Measurements from ENCODE around the gene POLR2A. TPM values are rescaled to one million over a fixed set of nuclear protein-coding genes. Genes with fewer than 3 reads are reported as not detected.
A peak's percentile ranks its signal among the peaks of the same experiment; 100 is the strongest.

The POLR2A gene
- total RNA-seq, 4 donors from 2014 or later = 94.6 to 204 (median 157) TPM

DNA sequence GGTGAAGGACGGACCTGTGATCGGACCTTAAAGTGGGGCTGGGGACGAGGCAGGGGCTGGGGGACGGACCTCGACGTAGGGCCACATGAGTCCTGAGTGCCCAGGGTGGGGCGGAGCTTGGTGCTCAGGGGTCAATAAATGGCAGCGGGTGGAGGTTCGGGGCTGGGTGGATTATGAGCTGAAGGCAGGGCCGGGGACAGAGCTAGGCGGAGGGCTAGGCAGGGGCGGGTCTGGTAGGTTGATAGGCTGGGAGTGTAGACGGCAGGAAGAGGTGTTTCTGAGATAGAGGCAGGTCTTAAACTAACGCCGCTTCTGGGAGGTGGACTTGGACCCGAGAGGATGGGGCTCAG, 38.6 kb upstream of the POLR2A start:
- TF ChIP-seq POLR2A (IDR thresholded peaks at IDR 0.05) = no peak
- TF ChIP-seq, protein P1, sequence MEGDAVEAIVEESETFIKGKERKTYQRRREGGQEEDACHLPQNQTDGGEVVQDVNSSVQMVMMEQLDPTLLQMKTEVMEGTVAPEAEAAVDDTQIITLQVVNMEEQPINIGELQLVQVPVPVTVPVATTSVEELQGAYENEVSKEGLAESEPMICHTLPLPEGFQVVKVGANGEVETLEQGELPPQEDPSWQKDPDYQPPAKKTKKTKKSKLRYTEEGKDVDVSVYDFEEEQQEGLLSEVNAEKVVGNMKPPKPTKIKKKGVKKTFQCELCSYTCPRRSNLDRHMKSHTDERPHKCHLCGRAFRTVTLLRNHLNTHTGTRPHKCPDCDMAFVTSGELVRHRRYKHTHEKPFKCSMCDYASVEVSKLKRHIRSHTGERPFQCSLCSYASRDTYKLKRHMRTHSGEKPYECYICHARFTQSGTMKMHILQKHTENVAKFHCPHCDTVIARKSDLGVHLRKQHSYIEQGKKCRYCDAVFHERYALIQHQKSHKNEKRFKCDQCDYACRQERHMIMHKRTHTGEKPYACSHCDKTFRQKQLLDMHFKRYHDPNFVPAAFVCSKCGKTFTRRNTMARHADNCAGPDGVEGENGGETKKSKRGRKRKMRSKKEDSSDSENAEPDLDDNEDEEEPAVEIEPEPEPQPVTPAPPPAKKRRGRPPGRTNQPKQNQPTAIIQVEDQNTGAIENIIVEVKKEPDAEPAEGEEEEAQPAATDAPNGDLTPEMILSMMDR (IDR thresholded peaks at IDR 0.05) = no peak
- Histone ChIP-seq H3K36me3 (no peaks in the 10 kb centered on the region), H3K4me3 (peak overlapping the region in 3 of 4 donors; percentile 41 to 54 (median 44)), H3K9me3 (no peaks in the 10 kb centered on the region), H3K4me1 (peaks cover 0 to 15% (median 10%) of the 10 kb centered on the region in 4 donors), H3K27me3 (peaks cover 0 to 9% of the 10 kb centered on the region in 2 donors), H3K27ac (peak overlapping the region in 1 of 4 donors; percentile 66)
- peak in 2 of 3 donors; percentile 79 to 83 for DNase-seq

DNA sequence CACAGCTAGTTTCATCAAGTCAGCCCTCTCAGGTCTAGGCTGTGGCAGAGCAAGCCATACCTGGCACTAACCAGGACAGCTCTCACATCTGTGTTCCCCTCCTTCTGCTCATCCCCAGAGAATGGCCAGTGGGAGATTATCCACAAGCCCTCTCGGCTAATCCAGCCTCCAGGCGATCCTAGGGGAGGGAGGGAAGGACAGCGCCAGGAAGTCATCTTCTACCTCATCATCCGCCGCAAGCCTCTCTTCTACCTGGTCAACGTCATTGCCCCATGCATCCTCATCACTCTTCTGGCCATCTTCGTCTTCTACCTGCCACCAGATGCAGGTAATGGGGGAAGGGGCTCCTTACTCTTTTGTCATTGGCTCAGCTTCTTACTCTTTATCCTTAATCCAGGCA, 35.7 kb upstream of the POLR2A start:
- Histone ChIP-seq H3K36me3 (no peaks in the 10 kb centered on the region), H3K27me3 (peaks cover 0 to 8% of the 10 kb centered on the region in 2 donors), H3K4me1 (peaks cover 0 to 13% (median 8%) of the 10 kb centered on the region in 4 donors), H3K9me3 (no peaks in the 10 kb centered on the region), H3K27ac (no peak overlapping the region), H3K4me3 (no peak overlapping the region)
- TF ChIP-seq POLR2A (IDR thresholded peaks at IDR 0.05) = no peak
- TF ChIP-seq, protein P1 (IDR thresholded peaks at IDR 0.05) = no peak
- no peak for DNase-seq

- Histone ChIP-seq H3K36me3 (peaks cover 0 to 15% (median 0%) of the 10 kb centered on the region in 3 donors), H3K9me3 (no peaks in the 10 kb centered on the region), H3K27ac (no peak overlapping the region), H3K4me1 (peaks cover 0 to 10% (median 3%) of the 10 kb centered on the region in 4 donors), H3K4me3 (no peak overlapping the region), H3K27me3 (no peaks in the 10 kb centered on the region)
- no peak for DNase-seq
- TF ChIP-seq, protein P1 (IDR thresholded peaks at IDR 0.05) = no peak
- TF ChIP-seq POLR2A (IDR thresholded peaks at IDR 0.05) = no peak
Observed at GRCh38 chr17:7459961-7460545, 24.1 kb upstream of the POLR2A start.

DNA sequence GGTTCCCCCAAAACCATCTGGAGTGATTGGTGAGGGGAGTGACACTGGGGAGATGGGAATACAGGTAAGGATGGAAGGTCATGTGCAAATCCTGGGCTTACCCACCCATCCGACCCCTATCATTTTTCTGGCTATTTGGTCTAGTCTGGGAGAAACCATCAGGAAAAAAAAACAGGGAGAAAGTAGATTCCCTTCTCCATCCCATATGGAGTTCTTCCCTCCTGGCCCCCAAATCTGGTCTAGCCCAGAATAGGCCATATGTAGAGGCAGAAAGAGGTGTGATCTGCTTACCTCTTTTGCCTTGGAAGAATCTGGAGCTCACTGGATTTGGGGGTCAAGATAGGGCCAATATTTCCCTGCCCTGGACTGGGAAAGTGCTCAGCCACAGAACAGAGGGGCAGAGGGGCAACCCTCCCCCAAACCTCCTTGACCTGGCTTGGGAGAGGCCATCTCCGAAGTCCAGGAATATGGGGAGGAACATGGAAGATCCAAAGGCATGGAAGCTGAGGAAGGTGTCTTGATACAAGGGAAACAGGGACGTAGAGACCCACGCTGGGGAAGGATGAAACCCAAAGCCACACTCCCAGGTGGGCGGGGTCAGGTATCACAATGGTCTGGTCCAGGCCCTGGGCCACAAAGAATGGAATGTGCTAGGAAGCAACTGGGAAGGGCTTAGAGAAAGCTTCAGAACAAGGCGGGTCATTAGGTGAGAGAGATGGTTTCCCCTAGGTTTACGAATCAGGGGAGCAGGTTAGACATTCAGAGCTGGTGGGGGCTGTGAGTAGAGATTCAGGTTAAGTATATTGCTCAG, 23.1 kb upstream of the POLR2A start:
- H3K9me3 ChIP-seq = no peaks in the 10 kb centered on the region
- H3K27me3 ChIP-seq = no peaks in the 10 kb centered on the region
- no peak for DNase-seq
- H3K4me1 ChIP-seq = peaks cover 0 to 13% (median 3%) of the 10 kb centered on the region in 4 donors
- H3K36me3 ChIP-seq = peaks cover 0 to 22% (median 0%) of the 10 kb centered on the region in 3 donors
- TF ChIP-seq POLR2A (IDR thresholded peaks at IDR 0.05) = no peak
- TF ChIP-seq, protein P1 (IDR thresholded peaks at IDR 0.05) = no peak
- H3K27ac ChIP-seq = no peak overlapping the region
- no peak overlapping the region for H3K4me3 ChIP-seq

DNA sequence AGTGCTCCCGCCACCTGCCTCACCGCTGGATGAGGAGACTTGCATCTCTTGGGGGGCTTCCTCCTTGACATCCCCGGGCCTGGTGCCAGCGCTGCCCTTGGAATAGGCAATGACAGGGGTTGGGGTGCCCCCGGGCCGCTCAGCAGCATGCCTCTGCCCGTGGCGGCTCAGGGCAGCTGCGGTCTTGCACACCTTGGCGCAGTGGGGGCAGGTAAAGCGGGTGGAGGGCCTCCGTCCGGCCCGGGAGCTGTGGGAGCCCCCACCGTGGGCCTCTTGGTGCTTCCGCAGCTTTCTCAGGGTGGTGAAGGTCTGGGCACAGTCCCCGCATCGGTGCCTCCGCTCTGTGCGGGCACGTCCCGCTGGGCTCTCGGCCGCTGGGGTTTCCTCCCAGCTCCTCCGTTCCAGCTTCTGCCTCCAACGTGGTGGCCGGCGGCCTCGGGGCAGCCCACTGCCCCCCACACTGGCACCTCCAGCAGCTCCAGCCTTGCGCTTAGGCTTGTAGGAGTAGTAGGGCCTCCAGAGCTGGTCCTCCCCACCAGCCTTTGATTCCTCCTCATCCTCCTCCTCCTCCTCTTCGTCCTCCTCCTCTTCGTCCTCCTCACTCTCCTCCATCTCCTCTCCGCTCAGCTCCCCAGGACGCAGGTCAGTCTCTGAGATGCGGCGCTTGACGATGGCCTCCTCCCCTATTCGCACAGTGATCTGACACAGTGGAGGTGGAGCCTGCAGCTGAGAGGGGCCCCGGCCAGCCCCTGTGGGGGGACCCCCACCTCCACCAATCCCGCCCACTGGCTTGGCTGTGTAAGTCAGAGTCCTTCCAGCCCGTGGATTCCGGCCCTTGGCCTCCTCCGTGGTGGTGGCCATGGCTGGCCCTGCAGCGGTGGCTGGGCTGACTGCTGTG, 21.4 kb upstream of the POLR2A start:
- Histone ChIP-seq H3K9me3 (no peaks in the 10 kb centered on the region), H3K27ac (no peak overlapping the region), H3K4me3 (no peak overlapping the region), H3K27me3 (no peaks in the 10 kb centered on the region), H3K36me3 (peaks cover 0 to 33% (median 0%) of the 10 kb centered on the region in 3 donors), H3K4me1 (peaks cover 0 to 10% (median 2%) of the 10 kb centered on the region in 4 donors)
- DNase-seq = no peak
- TF ChIP-seq POLR2A (IDR thresholded peaks at IDR 0.05) = no peak
- TF ChIP-seq, protein P1 (IDR thresholded peaks at IDR 0.05) = no peak

Measured in Peyer's patch (tissue), 4 donors.